Left kidney (tissue), 2 donors: ENCODE results near the gene CNIH4. TPM values are rescaled to one million over a fixed set of nuclear protein-coding genes. Genes with fewer than 3 reads are reported as not detected.
"Not testable (repeated sequence)": the region's sequence is repeated elsewhere in the genome, so short reads cannot be mapped to it uniquely, and the experiment has no call there.

ENCODE experiments used
- DNase-seq: peaks from one replicate; pipeline ENCODE4 v3.0.0-alpha.2; 2013
- polyA plus RNA-seq: library from polyadenylated mRNA; unstranded; fragments of 120-200 nt; gene quantifications from one replicate; pipeline ENCODE4 v1.2.1, GENCODE V29; 2013; ENCODE audit not compliant: insufficient read length

CNIH4 gene
- polyA plus RNA-seq, 1 donor, result 53.1 TPM

GRCh38 chr1:224392411-224393249, 36.0 kb downstream of the CNIH4 start:
- no peak for DNase-seq

DNA sequence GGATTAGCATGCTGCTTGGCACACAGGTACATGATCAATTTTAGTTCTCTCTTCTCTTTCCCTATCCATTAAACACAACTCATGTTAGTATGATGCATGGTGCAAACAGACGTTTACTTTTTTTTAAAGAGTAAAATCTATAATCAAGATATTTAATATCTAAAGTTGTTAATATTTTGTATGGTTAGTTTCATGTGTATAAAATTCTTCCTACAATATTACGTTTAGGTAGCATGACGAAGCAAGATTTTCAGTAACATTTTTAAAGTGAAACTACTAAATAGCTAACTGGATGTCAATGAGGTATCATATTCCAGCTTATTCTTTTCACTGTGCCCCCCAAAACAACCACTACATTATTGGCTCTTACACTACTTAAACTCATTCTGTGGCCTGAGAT, 36.6 kb downstream of the CNIH4 start:
- DNase-seq, result no peak

GRCh38 chr1:224399887-224400286, 43.2 kb downstream of the CNIH4 start:
- DNase-seq, result no peak

DNA sequence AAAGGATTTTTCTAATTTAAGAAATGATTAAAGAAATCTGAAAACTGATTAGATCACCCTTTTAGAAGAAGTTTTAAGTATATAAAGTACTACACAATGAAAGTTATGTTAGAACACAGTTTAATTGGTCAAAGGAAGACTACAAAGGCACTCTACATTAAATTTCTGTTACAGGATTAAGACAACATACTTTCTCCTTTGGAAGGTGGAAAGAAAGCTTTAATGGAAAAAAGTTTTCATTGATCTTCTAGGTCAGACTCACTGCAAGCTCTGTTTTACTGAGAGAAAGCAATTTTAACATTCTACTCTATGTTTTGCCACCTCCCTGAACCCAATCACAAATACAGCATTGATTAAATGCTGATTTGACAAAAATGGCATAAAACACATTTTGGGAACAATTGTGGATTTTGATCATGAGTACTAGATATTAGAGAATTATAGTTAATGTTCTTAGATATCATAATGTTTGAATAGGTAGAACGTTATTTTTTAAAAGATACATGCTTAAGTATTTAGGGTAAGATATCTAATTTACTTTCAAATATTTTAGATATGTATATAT, 45.9 kb downstream of the CNIH4 start:
- DNase-seq, result no peak

GRCh38 chr1:224404916-224405603, 48.4 kb downstream of the CNIH4 start:
- no peak for DNase-seq

DNA sequence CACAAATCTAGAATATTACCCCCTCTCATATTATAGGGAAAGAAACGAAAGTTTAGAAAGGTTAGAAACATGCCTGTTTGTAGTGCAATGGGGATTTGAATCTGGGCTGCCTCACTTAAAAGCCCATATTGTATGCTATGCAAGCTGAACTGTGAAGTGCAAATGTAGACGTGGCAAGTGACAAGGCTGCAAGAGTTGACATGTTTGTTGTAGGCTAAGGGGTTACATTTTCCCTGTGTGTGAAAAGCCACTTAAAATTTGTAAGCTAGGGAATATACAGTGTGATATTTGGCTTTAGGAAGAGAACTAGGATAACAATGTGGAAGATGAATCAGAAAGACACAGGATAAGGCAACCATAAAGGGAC, 48.9 kb downstream of the CNIH4 start:
- DNase-seq, result no peak

DNA sequence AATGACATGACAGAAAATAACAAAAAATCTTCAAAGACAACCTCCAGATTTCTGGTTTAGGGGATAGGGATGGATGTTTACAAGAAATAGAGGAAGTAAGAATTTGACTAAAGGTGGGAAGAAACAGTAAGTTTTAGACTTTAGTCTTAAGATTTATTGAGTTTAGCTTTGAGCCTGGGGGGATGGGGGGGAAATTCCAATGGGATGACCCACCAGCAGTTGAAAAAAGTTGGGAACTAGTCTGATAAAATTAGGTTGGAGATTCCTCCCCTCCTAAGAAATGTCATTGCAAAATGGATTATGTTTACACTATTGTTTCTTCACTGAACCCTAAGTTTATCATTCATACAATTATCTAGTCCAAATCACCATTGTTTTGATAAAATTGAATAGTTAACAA, 49.5 kb downstream of the CNIH4 start:
- DNase-seq, result no peak

GRCh38 chr1:224407571-224408293, 51.1 kb downstream of the CNIH4 start:
- DNase-seq, result no peak

DNA sequence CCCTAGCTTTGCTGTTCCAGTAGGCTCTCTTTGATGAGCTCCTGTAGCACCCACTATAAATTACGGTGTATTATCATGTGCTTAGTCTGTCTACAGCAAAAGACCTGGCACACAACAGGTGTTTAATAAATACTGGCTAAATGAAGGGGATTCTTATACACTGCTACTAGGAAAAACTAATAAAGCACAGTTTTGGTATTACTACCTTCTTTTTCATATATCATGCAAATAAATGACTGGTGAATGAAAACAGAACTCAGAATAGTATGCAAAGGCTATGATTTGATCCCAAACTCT, 51.6 kb downstream of the CNIH4 start:
- DNase-seq, result no peak

- DNase-seq, result no peak
These were observed 55.1 kb downstream of the CNIH4 start for GRCh38 chr1:224411766-224412165.

GRCh38 chr1:224420106-224420505, 63.4 kb downstream of the CNIH4 start:
- DNase-seq, result no peak

DNA sequence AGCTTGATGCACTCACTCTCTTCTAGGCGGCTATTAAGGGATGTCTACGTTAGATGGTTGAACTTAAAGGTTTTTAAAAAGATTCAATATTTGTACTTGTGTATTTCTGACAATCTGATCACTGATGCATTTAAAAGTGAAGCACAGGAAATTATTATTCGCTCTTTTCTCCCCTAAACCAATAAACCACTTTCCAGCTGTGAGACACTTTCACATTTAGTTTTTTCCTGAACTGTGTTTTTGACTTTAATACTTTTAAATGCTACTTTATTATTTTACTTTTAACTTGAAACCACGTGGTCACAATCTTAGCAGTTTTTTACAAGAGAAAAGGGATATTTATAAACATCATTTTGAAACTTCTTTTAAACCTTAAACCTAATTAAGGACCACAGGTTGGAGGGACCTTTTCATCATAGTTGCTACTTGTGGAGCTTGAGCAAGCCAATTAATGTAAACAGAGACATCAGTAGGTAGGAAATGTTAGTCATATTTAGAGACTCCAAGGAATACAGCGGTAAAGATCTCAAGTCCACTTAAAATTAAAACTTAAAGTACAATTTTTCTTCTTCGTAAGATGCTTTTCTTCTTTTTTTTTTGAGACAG, 68.7 kb downstream of the CNIH4 start:
- no peak for DNase-seq

DNA sequence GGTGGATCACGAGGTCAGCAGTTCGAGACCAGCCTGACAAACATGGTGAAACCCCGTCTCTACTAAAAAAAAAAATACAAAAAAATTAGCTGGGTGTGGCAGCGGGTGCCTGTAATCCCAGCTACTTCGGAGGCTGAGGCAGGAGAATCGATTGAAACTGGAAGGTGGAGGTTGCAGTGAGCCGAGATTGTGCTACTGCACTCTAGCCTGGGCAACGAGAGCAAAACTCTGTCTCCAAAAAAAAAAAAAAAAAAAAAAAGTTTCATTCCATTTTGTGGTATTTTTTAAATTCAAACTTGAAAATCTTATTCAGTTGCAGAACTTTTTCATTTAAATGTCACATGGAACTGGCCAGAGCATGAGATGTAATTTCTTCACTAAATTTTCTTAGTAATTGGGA, 70.2 kb downstream of the CNIH4 start:
- DNase-seq, result not testable (repeated sequence)

GRCh38 chr1:224427346-224427745, 70.7 kb downstream of the CNIH4 start:
- no peak for DNase-seq

DNA sequence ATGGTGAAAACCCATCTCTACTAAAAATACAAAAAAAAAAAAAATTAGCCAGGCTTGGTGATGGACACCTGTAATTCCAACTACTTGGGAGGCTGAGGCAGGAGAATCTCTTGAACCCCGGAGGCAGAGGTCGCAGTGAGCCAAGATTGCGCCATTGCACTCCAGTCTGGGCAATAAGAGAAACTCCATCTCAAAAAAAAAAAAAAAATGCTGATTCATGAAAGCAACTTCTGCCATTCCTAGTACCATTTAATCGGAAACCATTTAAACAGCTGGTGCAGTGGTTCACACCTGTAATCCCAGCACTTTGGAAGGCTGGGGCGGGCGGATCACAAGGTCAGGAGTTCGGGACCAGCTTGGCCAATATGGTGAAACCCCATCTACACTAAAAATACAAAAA, 72.0 kb downstream of the CNIH4 start:
- not testable (repeated sequence) for DNase-seq

Other genes starting within 250 kb of the CNIH4 start
- 39.1 TPM for gene FBXO28, start 242.8 kb upstream of the CNIH4 start, polyA plus RNA-seq
- gene DEGS1, start 173.6 kb upstream of the CNIH4 start, polyA plus RNA-seq, result 53.0 TPM
- gene NVL, start 26.7 kb upstream of the CNIH4 start, polyA plus RNA-seq, result 45.2 TPM
- 121 TPM for gene WDR26, start 77.9 kb downstream of the CNIH4 start, polyA plus RNA-seq